ENCODE data around the gene CD55.

CD55 gene

DNA sequence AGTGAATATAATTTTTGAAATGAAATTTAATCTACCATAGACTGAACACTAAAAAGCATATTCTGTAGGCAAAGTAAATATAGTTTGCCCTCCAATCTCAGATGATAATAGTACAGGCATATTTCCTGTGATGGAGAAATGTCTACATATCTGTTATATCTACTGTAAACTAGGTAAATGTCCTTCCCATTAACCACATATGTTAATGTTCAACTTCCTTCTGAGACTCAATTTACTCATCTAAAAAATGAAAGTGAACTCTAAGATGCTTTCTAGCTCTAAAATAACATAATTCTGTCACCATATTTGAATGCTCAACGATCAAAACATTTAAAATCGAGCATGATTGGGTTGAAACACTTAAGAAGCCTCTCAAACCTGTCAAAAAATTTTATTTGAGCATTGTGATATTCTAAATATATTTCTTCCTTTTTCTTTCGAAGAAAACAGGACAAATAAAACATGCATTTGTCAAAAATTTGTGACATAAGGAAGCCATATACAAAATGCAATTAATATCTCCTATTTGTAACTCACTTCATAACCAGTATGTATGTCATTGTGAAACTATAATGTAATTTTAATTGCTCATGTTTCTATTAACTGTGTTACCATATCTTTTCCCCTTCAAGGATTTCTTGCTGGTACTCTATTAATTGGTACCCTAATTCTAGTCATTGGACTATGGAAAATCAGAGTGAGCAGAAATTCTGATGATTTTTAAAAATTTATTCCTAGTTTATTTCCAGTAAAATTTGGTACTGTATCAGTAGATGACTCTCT lies 34.2 kb downstream of the CD55 start:
- in situ Hi-C loops (cut with MboI; ENCODE audit: low sequenced_read_pairs) = no loop called here

- in situ Hi-C loops (cut with MboI; ENCODE audit: low sequenced_read_pairs) = no loop called here
Measured at GRCh38 chr1:207361029-207361428, 39.6 kb downstream of the CD55 start.

- in situ Hi-C loops (cut with MboI; ENCODE audit: low sequenced_read_pairs) = no loop called here
Measured at GRCh38 chr1:207361889-207362288, 40.4 kb downstream of the CD55 start.

- in situ Hi-C loops (cut with MboI; ENCODE audit: low sequenced_read_pairs) = no loop called here
Measured at GRCh38 chr1:207362962-207363860, 41.7 kb downstream of the CD55 start.

DNA sequence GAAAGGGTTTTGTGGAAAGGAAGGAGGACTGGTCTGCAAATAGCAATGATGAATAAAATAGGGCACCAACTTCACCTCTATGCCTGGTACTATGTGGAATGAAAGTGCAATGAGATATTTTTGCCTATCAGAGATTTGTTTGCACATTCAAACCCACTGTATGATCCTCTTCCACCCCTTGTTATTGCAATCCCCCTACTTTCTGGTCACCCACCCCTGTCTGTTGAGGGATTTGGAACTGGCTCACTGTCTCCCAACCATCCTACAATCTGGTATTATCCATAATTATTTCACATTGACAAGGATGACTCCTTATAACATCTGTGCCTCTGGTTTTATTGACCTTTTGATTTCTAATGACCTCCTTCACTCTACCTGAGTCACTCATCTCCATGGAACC lies 42.4 kb downstream of the CD55 start:
- in situ Hi-C loops (cut with MboI; ENCODE audit: low sequenced_read_pairs) = no loop called here

- in situ Hi-C loops (cut with MboI; ENCODE audit: low sequenced_read_pairs) = no loop called here
Measured at GRCh38 chr1:207364614-207365013, 43.1 kb downstream of the CD55 start.

- in situ Hi-C loops (cut with MboI; ENCODE audit: low sequenced_read_pairs) = no loop called here
Measured at GRCh38 chr1:207365063-207365462, 43.6 kb downstream of the CD55 start.

DNA sequence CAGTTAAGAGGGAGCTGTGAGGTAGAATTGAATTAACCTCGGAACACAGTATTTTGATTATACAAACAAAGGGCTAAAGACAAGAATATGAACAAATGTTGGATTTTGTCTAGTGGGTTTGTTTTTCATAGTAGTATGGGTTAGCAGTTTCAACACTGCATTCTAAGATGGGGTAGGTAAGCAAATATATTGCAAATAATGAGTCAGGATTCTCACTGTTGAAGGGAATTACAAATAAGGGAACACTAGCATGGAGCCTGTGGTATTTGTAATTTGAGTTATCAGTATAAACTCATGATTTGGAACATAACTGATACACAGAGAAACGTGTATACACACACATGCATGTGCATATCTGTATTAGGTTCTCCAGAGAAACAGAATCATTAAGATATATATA lies 44.5 kb downstream of the CD55 start:
- in situ Hi-C loops (cut with MboI; ENCODE audit: low sequenced_read_pairs) = no loop called here

DNA sequence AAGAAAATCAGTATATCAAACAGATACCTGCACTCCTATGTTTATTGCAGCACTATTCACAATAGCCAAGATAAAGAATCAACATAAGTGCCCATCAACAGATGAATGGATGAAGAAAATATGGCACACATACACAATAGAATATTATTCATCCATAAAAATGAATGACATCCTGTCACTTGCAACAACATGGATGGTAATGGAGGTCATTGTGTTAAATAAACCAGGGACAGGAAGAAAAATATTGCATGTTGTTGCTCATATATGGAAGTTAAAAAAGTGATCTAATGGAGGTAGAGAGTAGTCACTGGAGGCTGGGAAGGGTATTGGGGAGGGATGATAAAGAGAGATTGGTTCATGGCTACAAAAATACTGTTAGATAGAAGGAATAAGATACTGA lies 67.2 kb downstream of the CD55 start:
- in situ Hi-C loops (cut with MboI; ENCODE audit: low sequenced_read_pairs) = no loop called here

- in situ Hi-C loops (cut with MboI; ENCODE audit: low sequenced_read_pairs) = no loop called here
Measured at GRCh38 chr1:207389728-207390464, 68.4 kb downstream of the CD55 start.

DNA sequence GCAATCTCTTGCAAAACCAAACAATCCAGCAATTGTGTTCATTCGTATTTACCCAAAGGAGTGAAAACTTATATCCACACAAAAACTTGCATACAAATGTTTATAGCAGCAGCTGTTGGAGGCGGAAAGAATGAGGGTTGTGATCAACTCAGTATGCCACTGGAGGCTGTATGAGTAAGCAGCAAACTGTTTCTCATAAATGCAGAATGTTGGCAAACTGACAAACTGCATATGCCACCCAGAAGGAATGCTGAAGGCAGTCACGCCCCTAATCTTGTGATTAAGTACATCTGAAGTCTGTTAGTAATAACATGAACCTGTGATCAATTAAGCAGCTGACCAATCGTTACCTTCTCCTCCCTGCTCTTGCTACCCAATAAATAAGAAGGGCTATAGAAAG lies 72.1 kb downstream of the CD55 start:
- in situ Hi-C loops (cut with MboI; ENCODE audit: low sequenced_read_pairs) = no loop called here

- in situ Hi-C loops (cut with MboI; ENCODE audit: low sequenced_read_pairs) = no loop called here
Measured at GRCh38 chr1:207396168-207396746, 74.8 kb downstream of the CD55 start.

- in situ Hi-C loops (cut with MboI; ENCODE audit: low sequenced_read_pairs) = no loop called here
Measured at GRCh38 chr1:207397525-207397926, 76.0 kb downstream of the CD55 start.

DNA sequence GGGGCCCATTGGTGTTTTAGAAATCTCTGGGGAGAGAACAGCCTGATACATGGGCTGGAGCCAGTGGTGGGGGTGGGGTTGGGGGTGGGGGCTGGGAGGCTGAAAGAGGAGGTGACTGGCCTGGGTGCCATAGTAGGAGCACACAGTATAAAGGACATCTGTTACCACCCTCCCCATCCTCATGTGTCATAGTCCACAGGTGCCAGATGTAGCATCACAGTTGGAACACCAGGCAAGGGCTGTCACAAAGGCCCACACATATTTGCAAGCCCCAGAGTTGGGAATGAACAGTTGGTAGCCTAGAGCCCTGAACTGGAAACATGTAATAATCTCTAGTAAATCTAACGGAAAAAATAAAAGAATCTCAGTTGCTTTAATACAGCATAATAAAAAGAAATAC lies 77.5 kb downstream of the CD55 start:
- in situ Hi-C loops (cut with MboI; ENCODE audit: low sequenced_read_pairs) = no loop called here

- in situ Hi-C loops (cut with MboI; ENCODE audit: low sequenced_read_pairs) = no loop called here
Measured at GRCh38 chr1:207401578-207401977, 80.1 kb downstream of the CD55 start.

- in situ Hi-C loops (cut with MboI; ENCODE audit: low sequenced_read_pairs) = no loop called here
Measured at GRCh38 chr1:207402744-207403143, 81.3 kb downstream of the CD55 start.

GRCh38 chr1:207404849-207405525 lies 83.5 kb downstream of the CD55 start:
- in situ Hi-C loops (cut with MboI; ENCODE audit: low sequenced_read_pairs) = loop anchor here (5.0 kb wide), 1 partner anchor 92 kb away; the partner anchor contains the start of gene CR1

DNA sequence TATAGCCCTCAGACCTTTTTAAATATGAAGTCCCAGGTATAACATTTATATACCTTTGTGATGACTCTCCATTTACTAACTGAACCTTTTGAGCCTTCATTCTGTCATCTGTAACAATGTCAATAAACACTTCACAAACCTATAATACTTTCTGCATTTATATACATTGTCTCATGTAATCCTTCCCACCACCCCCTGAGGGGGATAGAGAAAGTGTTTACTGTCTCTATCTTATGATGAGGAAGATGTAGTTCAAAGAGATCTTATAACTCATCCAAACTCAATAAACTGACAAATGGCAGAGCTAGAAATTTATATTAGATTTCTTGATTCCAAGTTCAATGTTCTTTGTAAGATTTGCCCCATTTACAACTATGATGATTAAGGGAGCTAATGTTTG lies 84.3 kb downstream of the CD55 start:
- in situ Hi-C loops (cut with MboI; ENCODE audit: low sequenced_read_pairs) = loop anchor here (5.0 kb wide), 1 partner anchor 91 kb away; the partner anchor contains the start of gene CR1

DNA sequence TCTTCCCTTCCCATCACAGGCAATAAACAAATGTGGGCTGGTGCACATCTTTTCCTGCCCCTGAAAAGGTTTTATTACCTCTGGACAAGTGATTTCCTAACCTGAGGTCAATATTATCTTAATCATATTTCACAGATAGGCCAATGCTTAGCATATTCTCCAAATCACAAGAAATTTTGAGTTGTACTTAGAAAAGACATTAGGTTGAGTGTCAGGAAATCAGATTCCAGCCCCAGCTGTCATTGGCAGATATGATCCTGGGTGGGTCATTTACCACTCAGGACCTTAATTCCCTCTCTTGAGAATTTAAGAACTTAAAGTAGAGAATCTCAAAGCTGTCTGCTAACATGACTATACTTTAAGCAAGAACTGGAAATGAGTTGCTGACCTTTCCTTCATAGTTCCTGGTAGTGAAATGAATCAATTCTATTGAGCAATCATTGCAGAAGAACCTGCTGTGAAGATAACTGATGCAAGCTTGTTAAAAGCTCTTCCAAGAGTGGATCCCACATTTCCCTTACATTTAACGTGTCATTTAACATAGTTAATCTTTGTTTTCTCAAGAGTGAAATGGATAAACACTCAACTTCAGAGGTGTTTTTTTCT lies 86.3 kb downstream of the CD55 start:
- in situ Hi-C loops (cut with MboI; ENCODE audit: low sequenced_read_pairs) = loop anchor here (5.0 kb wide), 1 partner anchor 90 kb away; the partner anchor contains the start of gene CR1

All from HL-60/S4 treated with retinoic acid at 250 ng/mL for 4 days and 3 days (cell line).